NCI-H2081 (cell line): ENCODE data around the gene NSUN6.

ENCODE experiments used
- DNase-seq, 2 experiments: peaks; one replicate each; lab custom pipeline; 2025; lab: John Stamatoyannopoulos, UW

NSUN6 gene

DNA sequence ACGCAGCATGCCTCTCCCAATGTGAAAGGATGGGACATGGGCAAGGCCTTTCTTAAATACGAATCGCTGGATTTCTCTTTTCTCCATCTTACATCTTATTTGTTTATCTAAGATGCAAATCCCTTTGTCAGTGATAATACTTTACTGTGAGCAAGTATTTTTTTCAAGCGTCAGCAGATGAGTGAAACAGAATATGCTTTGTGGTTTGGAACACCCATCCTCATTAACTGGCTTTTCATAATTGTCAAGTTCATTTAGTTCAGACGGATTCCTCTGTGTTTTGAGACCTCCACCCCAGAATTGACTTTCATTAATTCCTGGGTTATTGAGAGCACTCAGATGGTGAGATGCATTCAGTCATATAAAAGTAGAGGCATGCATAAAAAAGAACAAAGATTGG, 149.8 kb downstream of the NSUN6 start:
- DNase-seq: no peak

DNA sequence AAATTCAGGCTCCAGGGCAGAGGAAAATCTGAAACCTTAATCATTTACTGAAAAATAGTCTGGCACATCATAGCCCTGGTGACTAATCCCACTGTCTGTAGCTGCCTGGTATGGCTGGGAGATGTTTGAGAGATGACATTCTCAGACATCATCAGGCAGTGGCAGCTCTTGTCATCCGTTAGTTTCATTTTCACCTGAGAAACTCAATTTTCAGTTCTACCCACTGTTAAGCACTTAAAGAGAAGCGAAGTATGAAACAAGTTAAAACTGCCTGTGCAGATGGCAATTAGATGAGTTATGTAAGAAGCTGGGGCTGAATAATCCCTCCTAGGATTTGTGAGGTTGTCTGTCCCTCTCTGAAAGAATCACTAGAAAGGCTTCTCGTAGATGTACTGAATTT, 150.2 kb downstream of the NSUN6 start:
- no peak for DNase-seq

DNA sequence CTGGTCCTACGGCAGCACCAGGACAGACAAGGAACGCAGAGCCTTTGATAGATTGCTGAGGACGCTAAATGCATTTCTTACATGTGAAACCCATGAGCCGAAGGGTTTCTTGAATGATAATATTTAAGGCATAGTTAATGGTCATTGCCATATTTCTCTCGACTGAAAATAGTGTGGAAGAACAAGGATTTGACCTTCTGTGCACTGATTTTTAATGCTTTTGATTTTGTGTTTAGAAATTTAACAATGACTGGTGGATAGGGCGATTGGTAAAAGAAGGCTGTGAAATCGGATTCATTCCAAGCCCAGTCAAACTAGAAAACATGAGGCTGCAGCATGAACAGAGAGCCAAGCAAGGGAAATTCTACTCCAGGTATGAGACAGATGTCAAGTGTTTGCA, 150.8 kb downstream of the NSUN6 start:
- DNase-seq: no peak

DNA sequence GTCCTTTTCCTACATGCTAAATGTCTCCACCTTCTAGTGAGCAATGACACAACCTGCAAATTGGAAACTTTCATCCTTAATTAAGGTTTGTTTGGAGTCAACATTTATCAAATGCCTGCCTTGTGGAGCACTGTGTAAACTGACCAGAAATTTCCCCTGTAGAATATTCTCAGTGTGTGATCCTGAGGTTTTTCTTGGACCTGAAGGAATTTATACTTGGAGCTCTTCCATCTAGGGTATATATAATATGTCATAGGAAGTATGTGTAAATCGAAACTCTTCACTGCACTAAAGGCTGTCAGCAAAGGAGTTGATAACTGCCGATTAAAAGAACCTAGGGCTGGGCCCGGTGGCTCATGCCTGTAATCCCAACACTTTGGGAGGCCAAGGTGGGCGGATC, 152.4 kb downstream of the NSUN6 start:
- DNase-seq: no peak

DNA sequence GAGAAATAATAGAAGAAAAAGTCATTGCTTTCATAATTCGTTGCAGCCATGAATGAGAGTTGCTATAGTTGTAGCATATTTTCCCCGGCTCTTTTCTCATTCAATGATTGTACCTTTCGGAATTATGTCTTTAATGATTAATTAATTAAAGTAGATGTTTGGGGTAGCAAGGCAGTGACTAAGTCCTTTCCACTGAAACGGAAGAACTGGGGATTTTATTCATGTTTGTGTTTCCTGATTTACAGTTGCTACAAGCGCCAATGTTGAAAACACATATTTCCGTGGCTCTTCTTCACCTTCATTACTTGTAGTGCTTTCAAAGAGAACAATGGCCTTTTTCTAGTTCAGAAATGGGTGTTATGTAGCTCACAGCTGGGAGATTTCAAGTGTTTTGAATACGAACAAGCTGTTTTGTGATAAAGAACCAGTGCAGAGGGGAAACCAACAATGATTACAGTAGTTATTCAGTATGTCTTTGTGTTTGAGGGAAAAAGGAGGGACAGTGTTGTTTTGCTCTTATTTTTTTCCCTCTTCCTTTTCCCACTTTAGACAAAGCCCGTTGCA, 153.5 kb downstream of the NSUN6 start:
- DNase-seq: no peak
